Measurements from ENCODE around the gene CST11.

CST11 gene

DNA sequence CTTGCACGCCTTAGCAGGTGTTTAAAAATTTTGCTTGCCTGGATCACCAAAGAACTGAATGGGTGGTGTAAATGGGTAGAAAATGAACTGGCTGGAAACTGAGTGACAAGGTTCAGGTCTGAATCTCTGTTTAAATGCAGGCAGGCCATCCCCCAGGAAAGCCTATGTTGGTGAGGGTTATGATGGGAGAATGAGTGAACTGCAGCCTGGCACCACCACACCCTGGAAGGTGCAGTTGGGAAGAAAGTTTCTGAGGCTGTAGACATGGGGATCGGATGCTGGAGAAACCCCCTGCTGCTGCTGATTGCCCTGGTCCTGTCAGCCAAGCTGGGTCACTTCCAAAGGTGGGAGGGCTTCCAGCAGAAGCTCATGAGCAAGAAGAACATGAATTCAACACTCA, 12.7 kb downstream of the CST11 start:
- no peaks in the 10 kb centered on the region for H3K36me3 ChIP-seq
- TF ChIP-seq, protein P1, sequence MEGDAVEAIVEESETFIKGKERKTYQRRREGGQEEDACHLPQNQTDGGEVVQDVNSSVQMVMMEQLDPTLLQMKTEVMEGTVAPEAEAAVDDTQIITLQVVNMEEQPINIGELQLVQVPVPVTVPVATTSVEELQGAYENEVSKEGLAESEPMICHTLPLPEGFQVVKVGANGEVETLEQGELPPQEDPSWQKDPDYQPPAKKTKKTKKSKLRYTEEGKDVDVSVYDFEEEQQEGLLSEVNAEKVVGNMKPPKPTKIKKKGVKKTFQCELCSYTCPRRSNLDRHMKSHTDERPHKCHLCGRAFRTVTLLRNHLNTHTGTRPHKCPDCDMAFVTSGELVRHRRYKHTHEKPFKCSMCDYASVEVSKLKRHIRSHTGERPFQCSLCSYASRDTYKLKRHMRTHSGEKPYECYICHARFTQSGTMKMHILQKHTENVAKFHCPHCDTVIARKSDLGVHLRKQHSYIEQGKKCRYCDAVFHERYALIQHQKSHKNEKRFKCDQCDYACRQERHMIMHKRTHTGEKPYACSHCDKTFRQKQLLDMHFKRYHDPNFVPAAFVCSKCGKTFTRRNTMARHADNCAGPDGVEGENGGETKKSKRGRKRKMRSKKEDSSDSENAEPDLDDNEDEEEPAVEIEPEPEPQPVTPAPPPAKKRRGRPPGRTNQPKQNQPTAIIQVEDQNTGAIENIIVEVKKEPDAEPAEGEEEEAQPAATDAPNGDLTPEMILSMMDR (IDR thresholded peaks at IDR 0.05), result no peak
- no peaks in the 10 kb centered on the region for H3K4me1 ChIP-seq (ENCODE audit: control insufficient read depth in 1 of 2, insufficient read depth in 1 of 2, low read depth in 1 of 2, low read length in 1 of 2)
- H3K4me3 ChIP-seq (ENCODE audit: low read depth in 1 of 2, low read length in 1 of 2), result no peak overlapping the region
- H3K27me3 ChIP-seq, result no peaks in the 10 kb centered on the region
- H3K9me3 ChIP-seq, result no peaks in the 10 kb centered on the region
- no peak overlapping the region for H3K27ac ChIP-seq

DNA sequence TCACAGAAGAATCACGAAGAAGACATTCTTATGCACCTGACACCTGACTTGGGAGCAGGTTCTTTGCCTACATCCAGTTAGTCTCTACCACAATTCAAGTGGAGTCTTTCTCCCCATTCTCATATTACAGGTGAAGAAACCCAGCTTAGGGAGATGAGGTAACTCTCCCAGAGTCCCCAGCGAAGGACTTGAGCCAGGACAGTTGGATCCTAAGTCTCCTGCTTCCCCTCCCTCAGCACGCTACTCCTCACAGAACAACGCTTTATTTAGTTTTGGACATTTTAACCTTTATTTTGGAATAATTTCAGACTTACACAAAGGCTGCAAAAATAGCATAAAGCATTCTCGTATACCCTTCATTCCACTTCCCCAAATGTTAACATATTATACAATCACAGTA, 14.0 kb downstream of the CST11 start:
- Histone ChIP-seq H3K27ac (no peak overlapping the region), H3K4me1 (ENCODE audit: control insufficient read depth in 1 of 2, insufficient read depth in 1 of 2, low read depth in 1 of 2, low read length in 1 of 2) (no peaks in the 10 kb centered on the region), H3K36me3 (no peaks in the 10 kb centered on the region), H3K27me3 (no peaks in the 10 kb centered on the region), H3K9me3 (no peaks in the 10 kb centered on the region), H3K4me3 (ENCODE audit: low read depth in 1 of 2, low read length in 1 of 2) (no peak overlapping the region)
- TF ChIP-seq, protein P1 (IDR thresholded peaks at IDR 0.05), result no peak

DNA sequence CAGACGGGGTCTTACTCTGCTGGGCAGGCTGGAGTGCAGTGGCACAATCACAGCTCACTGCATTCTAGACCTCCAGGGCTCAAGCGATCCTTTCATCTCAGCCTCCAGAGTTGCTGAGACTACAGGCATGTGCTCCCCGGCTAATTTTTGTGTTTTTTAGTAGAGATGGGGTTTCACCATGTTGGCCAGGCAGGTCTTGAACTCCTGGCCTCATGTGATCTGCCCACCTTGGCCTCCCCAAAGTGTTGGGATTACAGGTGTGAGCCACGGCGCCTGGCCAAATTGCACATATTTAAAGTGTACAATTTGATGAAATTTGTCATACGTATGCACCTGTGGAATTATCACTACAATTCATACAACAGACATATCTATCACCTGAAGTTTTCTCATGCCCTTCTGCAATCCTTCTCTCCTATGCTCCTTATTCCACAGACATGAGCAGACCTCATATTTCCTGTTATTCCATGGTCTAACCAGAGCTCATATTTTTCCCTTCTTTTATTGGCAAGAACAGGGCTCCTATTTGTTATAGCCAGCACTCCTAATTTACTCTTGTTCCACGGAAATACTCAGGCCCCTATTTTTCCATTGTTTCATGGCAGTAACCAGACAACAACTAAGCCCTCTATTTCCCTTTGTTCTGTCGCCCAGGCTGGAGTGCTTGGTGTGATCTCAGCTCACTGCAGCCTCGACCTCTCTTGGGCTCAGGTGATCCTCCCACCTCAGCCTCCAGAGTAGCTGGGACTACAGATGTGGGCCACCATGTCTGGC, 15.4 kb downstream of the CST11 start:
- H3K36me3 ChIP-seq, result no peaks in the 10 kb centered on the region
- H3K4me1 ChIP-seq (ENCODE audit: control insufficient read depth in 1 of 2, insufficient read depth in 1 of 2, low read depth in 1 of 2, low read length in 1 of 2), result no peaks in the 10 kb centered on the region
- no peaks in the 10 kb centered on the region for H3K27me3 ChIP-seq
- H3K27ac ChIP-seq, result no peak overlapping the region
- TF ChIP-seq, protein P1 (IDR thresholded peaks at IDR 0.05), result no peak
- H3K4me3 ChIP-seq (ENCODE audit: low read depth in 1 of 2, low read length in 1 of 2), result no peak overlapping the region
- no peaks in the 10 kb centered on the region for H3K9me3 ChIP-seq

DNA sequence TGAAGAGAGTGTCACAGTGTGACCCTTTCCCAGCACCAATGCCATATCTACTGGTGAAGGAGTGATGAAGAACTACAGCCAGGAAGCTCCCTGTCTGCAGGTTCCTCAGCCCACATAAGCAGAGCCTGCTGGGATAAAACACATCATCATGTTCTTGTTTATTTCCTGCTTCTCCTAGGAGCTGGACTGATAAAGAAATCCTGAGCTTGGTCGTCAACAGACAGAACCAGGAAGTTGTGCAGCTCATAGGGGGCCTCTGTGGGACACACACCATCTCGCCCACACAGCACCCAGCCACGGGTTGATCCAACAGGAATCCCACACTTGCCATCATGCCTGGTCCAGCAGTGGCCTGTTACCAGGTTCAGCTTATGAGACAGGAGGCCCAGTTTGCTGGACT, 16.0 kb downstream of the CST11 start:
- Histone ChIP-seq H3K27ac (no peak overlapping the region), H3K36me3 (no peaks in the 10 kb centered on the region), H3K4me1 (ENCODE audit: control insufficient read depth in 1 of 2, insufficient read depth in 1 of 2, low read depth in 1 of 2, low read length in 1 of 2) (no peaks in the 10 kb centered on the region), H3K4me3 (ENCODE audit: low read depth in 1 of 2, low read length in 1 of 2) (no peak overlapping the region), H3K9me3 (no peaks in the 10 kb centered on the region), H3K27me3 (no peaks in the 10 kb centered on the region)
- TF ChIP-seq, protein P1 (IDR thresholded peaks at IDR 0.05), result no peak

DNA sequence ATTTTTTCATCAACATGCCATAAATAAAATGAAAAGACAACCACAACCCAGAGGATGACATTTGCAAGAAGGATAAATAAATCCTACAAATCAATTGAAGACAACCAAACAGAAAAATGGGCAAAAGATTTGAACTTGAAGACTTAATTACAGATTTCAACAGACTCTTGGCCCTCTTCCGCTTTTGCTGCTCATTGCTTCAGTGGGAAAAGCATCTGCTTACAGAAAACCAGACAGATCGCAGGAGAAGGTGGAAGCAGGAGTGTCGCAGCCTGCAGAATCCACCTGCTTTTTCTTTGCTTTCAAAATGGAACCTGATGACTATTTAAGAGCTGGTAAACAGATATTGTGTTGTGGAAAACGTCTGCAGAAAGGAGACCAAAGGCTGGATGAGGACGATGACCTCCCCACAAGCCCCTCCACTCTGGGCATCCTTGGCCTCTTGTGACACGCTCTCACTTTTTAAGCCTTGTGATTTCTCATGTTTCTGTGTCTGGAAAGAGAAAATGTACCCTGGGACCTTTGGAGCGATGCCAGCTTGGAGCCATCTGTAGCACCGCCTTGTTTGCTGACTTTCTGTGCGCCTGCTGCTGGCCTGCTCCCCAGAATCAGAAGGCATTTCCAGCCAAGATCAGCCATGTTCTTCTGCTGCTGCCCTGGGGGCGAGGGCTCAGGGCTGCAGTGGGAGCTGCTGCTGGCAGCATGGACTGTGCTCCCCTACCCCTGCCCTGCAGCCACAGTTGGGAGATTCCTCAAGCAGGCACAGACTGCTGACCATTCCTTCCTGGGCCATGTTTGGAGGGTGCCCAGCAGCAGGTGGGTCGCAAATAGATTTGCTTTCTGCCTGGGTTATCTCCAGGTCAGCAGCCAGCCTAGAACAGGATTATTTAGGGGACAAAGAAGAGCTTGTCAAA, 16.8 kb downstream of the CST11 start:
- Histone ChIP-seq H3K4me1 (ENCODE audit: control insufficient read depth in 1 of 2, insufficient read depth in 1 of 2, low read depth in 1 of 2, low read length in 1 of 2) (no peaks in the 10 kb centered on the region), H3K36me3 (no peaks in the 10 kb centered on the region), H3K9me3 (no peaks in the 10 kb centered on the region), H3K27me3 (no peaks in the 10 kb centered on the region), H3K4me3 (ENCODE audit: low read depth in 1 of 2, low read length in 1 of 2) (no peak overlapping the region), H3K27ac (no peak overlapping the region)
- TF ChIP-seq, protein P1 (IDR thresholded peaks at IDR 0.05), result no peak
